Stomach (tissue), 9 donors: Measurements from ENCODE around the gene A1BG. TPM values are rescaled to one million over a fixed set of nuclear protein-coding genes. Genes with fewer than 3 reads are reported as not detected.

Source experiments
- DNase-seq, 2 donors: peaks; one replicate each; pipeline versions ENCODE4 v3.0.0 to v3.0.0-alpha.2; 2013 to 2019
- H3K27ac ChIP-seq, 5 donors: fragments of 200-600 bp in 4 of 5; sonication (generic) in 4 of 5; one replicate each; pipeline ENCODE4 v1.5.1; 2013 to 2019; ENCODE audit warnings: mild to moderate bottlenecking in 1 of 5, moderate library complexity in 1 of 5
- H3K27me3 ChIP-seq, 3 donors: fragments of 200-600 bp; sonication (generic); one replicate each; pipeline ENCODE4 v1.5.1; 2017 to 2019; ENCODE audit warnings: mixed run types in 1 of 3
- H3K36me3 ChIP-seq, 4 donors: fragments of 200-600 bp; sonication (generic); 1 replicate in 3 of 4; 2 replicates in 1 of 4; pipeline ENCODE4 v1.5.1; 2016 to 2019
- H3K4me1 ChIP-seq, 4 donors: fragments of 200-600 bp; sonication (generic); one replicate each; pipeline ENCODE4 v1.5.1; 2016 to 2019
- H3K4me3 ChIP-seq, 4 donors: fragments of 200-600 bp; sonication (generic) in 3 of 4; one replicate each; pipeline ENCODE4 v1.5.1; 2016 to 2019; ENCODE audit warnings: mild to moderate bottlenecking in 1 of 4
- H3K9me3 ChIP-seq, 4 donors: fragments of 200-600 bp; sonication (generic); one replicate each; pipeline ENCODE4 v1.5.1; 2016 to 2019
- EP300 ChIP-seq: sonication (generic); formaldehyde crosslinking; IDR thresholded peaks from one replicate; pipeline ENCODE4 v1.6.1; 2017; ENCODE audit warnings: antibody characterized with exemption
- POLR2A ChIP-seq, 4 donors: fragments of 450-650 bp; IDR thresholded peaks; one replicate each; pipeline ENCODE4 v1.6.1; 2016; ENCODE audit warnings: antibody characterized with exemption in 4 of 4, control low read depth in 2 of 4, mild to moderate bottlenecking in 1 of 4, moderate library complexity in 1 of 4
- POLR2AphosphoS5 ChIP-seq, 3 donors: sonication (generic); formaldehyde crosslinking; IDR thresholded peaks; one replicate each; pipeline ENCODE4 v1.6.1; 2016; ENCODE audit warnings: antibody characterized with exemption in 3 of 3
- WGBS, 5 donors: extraction: QIAGEN DNeasy Blood & Tissue Kit in 3 of 5; methylation state at CpG; one replicate each; pipeline versions ENCODE4 v1.1.5 to v1.1.7; 2013 to 2018; 5-methylcytosine and 5-hydroxymethylcytosine counted together
- intact Hi-C: fragments of 100-400 bp; cut with DNase I; formaldehyde crosslinking; loops from one replicate; pipeline ENCODE4 v1.15.1; 2023; ENCODE audit warnings: low total_unique reads
- polyA plus RNA-seq, 3 donors: library from polyadenylated mRNA; stranded (reverse); fragments of 200-250 nt; gene quantifications; one replicate each; pipeline ENCODE4 v1.2.3, GENCODE V29; 2013
- total RNA-seq, 5 donors: library from RNA; depleted of rRNA; stranded (reverse); fragments of >200 nt; gene quantifications; one replicate each; pipeline versions ENCODE4 v1.1.0 to v1.2.3, GENCODE V29; 2014 to 2016
- TF ChIP-seq, protein P1 (sequence below), 7 experiments: fragments of 450-650 bp in 4 of 7; fragments of 200-600 bp in 3 of 7; sonication (generic) in 3 of 7; IDR thresholded peaks; one replicate each; pipeline ENCODE4 v1.5.1; 2016 to 2019; ENCODE audit warnings: antibody characterized with exemption in 7 of 7, control low read depth in 2 of 7, mild to moderate bottlenecking in 1 of 7
- donor health status: healthy with polysubstance abuse.
- donor health status: Bipolar disorder and iron deficiency.
- donor health status: healthy.

A1BG gene
- total and polyA plus RNA-seq, 8 donors = 1.1 to 61.7 (median 25.3) TPM; not detected in 2

DNA sequence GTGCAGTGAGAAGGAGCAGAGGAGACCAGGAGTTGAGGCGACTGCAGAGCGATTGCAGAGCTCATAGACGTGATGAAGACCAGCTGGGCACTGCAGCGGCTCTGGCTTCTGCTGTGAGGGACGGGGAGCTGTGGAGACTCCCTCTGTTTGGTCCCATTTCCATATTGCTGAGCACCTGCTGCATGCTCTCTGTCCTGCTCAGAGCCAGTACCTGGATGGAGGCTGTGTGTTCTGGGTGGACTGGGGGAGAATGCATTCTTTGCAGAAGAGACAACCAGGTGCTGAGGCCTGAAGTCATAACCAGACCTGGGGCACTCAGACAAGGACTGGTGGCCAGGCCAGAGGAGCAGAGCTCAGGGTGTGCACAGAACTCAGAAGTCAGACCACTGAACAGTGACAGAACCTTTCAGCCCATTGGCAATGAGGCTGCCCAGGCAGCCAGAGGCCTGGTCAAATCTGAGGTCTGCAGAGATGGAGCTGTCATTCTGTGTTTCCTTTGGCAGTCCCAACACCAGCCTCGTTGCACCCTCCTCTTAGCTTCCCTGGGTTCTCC is 1.3 kb upstream of the A1BG start:
- intact Hi-C loops = no loop called here
- no peak overlapping the region for H3K27ac ChIP-seq
- DNase-seq = no peak

DNA sequence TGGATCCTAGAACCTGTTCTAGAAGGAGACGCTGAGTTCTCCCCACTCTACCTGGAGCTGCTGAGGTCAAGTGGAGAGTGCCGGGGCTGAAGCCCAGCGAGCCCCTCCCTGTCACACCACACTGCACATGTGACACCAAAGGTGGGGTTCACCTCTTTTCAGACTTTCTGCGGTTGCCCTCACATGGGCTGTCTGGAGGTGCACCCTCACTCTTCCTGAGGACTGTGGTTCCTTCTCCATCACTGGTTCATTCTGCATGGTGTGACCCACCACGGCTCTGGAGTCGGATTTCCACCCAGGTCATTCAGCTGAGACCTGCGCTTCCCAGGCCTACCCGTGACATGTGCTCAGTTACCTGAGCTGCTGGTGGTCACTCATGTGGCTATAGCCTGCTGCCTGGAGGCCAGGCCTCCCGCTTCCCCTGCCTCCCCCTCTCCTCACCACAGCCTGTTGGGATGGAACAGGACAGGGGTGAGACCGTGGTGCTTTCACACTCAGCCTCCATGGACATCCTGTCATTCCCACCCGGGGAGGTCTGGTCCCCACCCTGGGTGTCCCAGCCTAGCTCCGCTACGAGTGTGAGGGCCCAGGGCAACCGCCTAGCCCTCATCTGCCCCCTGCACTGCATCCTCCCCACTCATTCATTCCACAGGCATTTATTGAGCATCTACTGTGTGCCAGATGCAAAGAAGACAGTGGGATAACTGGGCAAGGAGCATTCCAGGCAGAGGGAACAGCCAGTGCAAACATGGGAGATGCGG is 605 bp upstream of the A1BG start:
- Histone ChIP-seq H3K9me3 (peaks cover 2 to 17% (median 12%) of the 10 kb centered on the region in 4 donors), H3K27me3 (peaks cover 5 to 93% (median 34%) of the 10 kb centered on the region in 3 donors), H3K36me3 (peaks cover 0 to 7% (median 0%) of the 10 kb centered on the region in 4 donors), H3K27ac (no peak overlapping the region), H3K4me3 (no peak overlapping the region), H3K4me1 (peaks cover 12 to 42% (median 38%) of the 10 kb centered on the region in 4 donors)
- WGBS, 5 donors = 85 to 89% (median 86%) methylated on average over 11 to 15 of the region's 15 CpGs
- DNase-seq = no peak
- TF ChIP-seq EP300 = no peak
- no peak for TF ChIP-seq POLR2A (IDR thresholded peaks at IDR 0.05)
- TF ChIP-seq POLR2AphosphoS5 (IDR thresholded peaks at IDR 0.05) = no peak
- TF ChIP-seq, protein P1, sequence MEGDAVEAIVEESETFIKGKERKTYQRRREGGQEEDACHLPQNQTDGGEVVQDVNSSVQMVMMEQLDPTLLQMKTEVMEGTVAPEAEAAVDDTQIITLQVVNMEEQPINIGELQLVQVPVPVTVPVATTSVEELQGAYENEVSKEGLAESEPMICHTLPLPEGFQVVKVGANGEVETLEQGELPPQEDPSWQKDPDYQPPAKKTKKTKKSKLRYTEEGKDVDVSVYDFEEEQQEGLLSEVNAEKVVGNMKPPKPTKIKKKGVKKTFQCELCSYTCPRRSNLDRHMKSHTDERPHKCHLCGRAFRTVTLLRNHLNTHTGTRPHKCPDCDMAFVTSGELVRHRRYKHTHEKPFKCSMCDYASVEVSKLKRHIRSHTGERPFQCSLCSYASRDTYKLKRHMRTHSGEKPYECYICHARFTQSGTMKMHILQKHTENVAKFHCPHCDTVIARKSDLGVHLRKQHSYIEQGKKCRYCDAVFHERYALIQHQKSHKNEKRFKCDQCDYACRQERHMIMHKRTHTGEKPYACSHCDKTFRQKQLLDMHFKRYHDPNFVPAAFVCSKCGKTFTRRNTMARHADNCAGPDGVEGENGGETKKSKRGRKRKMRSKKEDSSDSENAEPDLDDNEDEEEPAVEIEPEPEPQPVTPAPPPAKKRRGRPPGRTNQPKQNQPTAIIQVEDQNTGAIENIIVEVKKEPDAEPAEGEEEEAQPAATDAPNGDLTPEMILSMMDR (IDR thresholded peaks at IDR 0.05) = no peak
- intact Hi-C loops = no loop called here

More for the DNA sequence above, 1.3 kb upstream of the A1BG start:
- Histone ChIP-seq H3K4me1 (peaks cover 12 to 40% (median 34%) of the 10 kb centered on the region in 4 donors), H3K9me3 (peaks cover 2 to 17% (median 12%) of the 10 kb centered on the region in 4 donors), H3K27me3 (peaks cover 5 to 86% (median 29%) of the 10 kb centered on the region in 3 donors), H3K4me3 (no peak overlapping the region), H3K36me3 (peaks cover 0 to 7% (median 0%) of the 10 kb centered on the region in 4 donors)
- 70 to 88% (median 75%) methylated on average over 6 of the region's 6 CpGs for WGBS, 5 donors
- no peak for TF ChIP-seq POLR2AphosphoS5 (IDR thresholded peaks at IDR 0.05)
- no peak for TF ChIP-seq EP300
- TF ChIP-seq POLR2A (IDR thresholded peaks at IDR 0.05) = no peak
- TF ChIP-seq, protein P1 (IDR thresholded peaks at IDR 0.05) = no peak

GRCh38 chr19:58351990-58352755 is 1.1 kb downstream of the A1BG start:
- H3K9me3 ChIP-seq = peaks cover 2 to 16% (median 14%) of the 10 kb centered on the region in 4 donors
- intact Hi-C loops = no loop called here
- DNase-seq = no peak
- H3K27ac ChIP-seq = no peak overlapping the region
- peaks cover 0 to 7% (median 0%) of the 10 kb centered on the region in 4 donors for H3K36me3 ChIP-seq
- H3K4me1 ChIP-seq = peaks cover 12 to 52% (median 38%) of the 10 kb centered on the region in 4 donors
- 83 to 87% (median 84%) methylated on average over 23 of the region's 23 CpGs for WGBS, 5 donors
- H3K27me3 ChIP-seq = peaks cover 5 to 99% (median 41%) of the 10 kb centered on the region in 3 donors
- TF ChIP-seq POLR2AphosphoS5 (IDR thresholded peaks at IDR 0.05) (no peak), EP300 (no peak), POLR2A (IDR thresholded peaks at IDR 0.05) (no peak)
- TF ChIP-seq, protein P1 (IDR thresholded peaks at IDR 0.05) = no peak
- H3K4me3 ChIP-seq = no peak overlapping the region

GRCh38 chr19:58351558-58351878 is 1.8 kb downstream of the A1BG start:
- TF ChIP-seq, protein P1 (IDR thresholded peaks at IDR 0.05) = no peak
- no peak for TF ChIP-seq EP300
- TF ChIP-seq POLR2AphosphoS5 (IDR thresholded peaks at IDR 0.05) = no peak
- TF ChIP-seq POLR2A (IDR thresholded peaks at IDR 0.05) = no peak
- H3K27ac ChIP-seq = no peak overlapping the region
- H3K4me3 ChIP-seq = no peak overlapping the region
- 86 to 96% (median 87%) methylated on average over 9 of the region's 9 CpGs for WGBS, 5 donors
- H3K36me3 ChIP-seq = peaks cover 0 to 7% (median 0%) of the 10 kb centered on the region in 4 donors
- intact Hi-C loops = no loop called here
- H3K27me3 ChIP-seq = peaks cover 5 to 99% (median 42%) of the 10 kb centered on the region in 3 donors
- H3K4me1 ChIP-seq = peaks cover 12 to 51% (median 32%) of the 10 kb centered on the region in 4 donors
- DNase-seq = no peak
- H3K9me3 ChIP-seq = peaks cover 2 to 13% (median 8%) of the 10 kb centered on the region in 4 donors
